SU-DHL-6 (cell line): ENCODE measurements around the gene ACTL6B.

ENCODE experiments used
- CTCF ChIP-seq: fragments of 200-600 bp; sonication (generic); IDR thresholded peaks from one replicate; pipeline ENCODE4 v1.5.1; 2017; ENCODE audit warnings: antibody characterized with exemption, mild to moderate bottlenecking, low read length, moderate library complexity; ENCODE audit not compliant: insufficient read depth, poor library complexity, severe bottlenecking
- EZH2phosphoT487 ChIP-seq: fragments of 200-600 bp; sonication (generic), shearing (Covaris generic); conservative IDR thresholded peaks from 2 replicates; pipeline ENCODE4 v1.6.1; 2018; ENCODE audit warnings: mild to moderate bottlenecking, antibody characterized with exemption, low read length, moderate library complexity, mixed read lengths

- no peak for TF ChIP-seq CTCF
- TF ChIP-seq EZH2phosphoT487 = no peak
Measured at GRCh38 chr7:100639995-100640516, 16.2 kb downstream of the ACTL6B start.
